GM19035 (cell line): ENCODE data around the gene STARD13.

Source experiments
- ATAC-seq: cut with Tn5 transposase; IDR thresholded peaks from one replicate; pipeline ENCODE4 v1.9.1; 2021; ENCODE audit not compliant: unreplicated experiment

STARD13 gene

DNA sequence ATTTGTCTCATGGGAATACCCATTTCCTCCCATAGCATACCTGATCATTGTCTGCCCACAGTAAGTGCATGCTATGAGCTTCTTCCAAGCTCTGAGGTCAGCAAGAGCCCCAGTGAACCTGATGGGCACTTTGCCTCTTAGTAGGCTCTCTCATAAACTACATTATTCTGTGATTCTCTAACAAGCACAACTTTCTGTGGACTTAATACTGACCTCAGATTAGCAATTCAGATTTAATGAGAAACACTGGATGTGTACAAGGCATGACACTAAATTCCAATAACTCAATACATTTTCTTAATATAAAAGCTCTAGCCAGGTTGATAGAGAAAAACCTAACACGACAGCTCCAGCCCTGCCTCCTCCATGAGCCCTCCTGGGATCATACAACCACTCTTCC lies 23.3 kb upstream of the STARD13 start:
- ATAC-seq, result no peak

DNA sequence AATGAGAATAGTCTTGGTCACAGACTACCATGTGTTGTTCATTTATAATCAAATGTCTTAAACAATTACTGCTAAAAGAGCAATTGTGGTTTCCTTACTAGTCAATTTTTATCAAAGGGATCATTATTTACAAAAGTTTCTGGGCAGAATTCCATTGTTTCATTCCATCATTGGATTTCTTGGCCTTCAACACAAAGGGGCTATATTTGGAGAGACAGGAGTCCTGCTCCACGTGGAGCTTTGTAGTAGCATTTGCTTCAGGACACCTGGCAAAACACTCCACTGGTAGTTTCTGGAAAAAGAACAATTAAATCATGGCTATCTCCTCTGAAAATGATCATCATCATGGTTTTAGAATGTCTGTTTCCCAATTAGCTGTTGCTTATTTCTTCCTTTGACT lies 22.3 kb upstream of the STARD13 start:
- no peak for ATAC-seq

DNA sequence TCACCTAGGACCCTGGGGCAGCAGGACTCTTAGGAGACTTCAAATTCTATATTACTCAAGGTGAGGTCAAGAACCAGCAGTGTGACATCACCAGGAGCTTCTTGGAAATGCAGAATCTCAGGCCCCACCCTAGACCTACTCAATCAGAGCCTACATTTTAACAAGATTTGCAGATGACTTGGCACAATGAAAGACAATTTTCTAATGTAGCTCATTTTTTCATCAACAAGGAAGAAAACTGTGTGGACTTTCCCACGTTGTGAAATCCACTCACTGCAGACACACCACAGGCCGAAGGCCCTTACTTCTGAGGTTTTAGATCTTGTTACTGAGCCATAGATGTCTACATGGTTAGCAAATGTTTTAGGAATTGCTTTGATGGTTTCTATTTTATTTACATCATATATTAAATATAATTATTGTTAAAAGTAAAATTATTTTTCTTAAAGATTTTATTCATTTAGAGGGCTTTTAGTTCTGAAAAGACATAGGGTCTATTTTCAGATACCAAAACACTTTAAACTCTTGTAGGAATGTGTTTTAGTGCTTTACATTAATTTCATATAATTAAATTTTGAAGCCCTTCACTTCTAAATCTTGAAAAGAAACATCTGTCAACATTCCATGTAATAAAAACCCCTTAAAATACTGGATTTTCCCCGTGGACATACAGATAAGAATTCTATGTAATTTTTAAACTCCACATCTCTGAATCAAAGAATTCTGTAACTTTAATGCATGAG lies 18.5 kb upstream of the STARD13 start:
- no peak for ATAC-seq

DNA sequence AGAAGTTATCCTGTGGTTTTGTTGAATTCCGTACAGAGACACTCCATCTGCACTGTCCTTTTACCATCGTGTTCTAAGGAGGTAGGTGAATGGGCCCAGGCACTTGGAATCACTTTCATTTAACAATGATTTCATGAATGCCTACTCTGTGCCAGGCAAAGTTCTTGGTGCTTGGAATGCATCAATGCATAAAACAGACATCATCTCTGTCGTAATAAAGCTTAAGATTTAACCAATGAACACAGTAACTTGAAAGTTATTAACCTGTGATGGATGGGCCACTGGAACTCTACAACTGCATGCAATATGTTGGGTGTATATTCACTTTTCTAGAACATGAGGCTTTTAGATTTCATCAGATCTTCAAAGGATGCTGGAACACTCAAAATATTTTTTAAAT lies 14.1 kb upstream of the STARD13 start:
- no peak for ATAC-seq

DNA sequence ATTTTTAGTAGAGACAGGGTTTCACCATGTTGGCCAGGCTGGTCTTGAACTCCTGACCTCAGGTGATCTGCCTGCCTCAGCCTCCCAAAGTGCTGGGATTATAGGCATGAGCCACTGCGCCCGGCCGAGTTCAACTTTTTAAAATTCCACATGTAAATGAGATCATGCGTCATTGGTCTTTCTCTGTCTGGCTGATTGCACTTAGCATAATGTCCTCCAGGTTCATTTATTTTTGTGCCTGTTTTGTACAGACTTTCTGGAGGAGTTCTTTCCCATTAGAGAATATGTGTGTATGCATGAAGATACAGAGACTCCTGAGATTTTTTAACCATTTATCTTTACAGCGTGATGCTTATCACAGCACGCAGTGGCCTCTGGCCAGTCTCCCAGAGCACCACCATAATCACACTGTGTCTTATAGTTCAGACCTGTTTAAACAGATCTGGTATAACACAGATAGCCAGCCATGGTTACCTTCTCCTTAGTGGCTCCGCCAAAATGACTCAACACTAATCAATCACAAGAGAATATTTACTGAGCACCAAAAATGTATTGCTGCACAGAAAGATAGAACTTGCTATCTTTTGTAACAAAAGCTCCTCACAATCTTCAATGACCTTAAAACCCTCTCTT lies 11.4 kb upstream of the STARD13 start:
- no peak for ATAC-seq

DNA sequence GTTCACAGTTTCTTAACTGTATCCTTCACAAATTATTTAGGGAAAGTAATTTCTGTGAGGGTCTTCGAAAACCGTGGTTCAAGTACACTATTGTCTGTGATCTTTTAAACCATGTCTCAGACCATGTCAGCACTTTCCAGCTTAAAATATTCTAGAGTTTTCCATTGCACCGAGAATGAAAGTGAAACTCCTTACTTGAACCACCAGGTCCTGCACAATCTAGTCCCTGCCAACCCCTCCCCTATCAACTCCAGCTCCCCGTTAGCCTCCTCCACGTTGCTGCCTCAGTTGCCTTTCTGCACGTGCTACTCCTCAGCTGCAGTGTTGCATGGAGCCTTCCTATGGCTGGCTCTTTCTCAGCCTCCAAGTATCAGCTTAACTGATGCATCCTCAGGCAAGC lies 7.2 kb upstream of the STARD13 start:
- ATAC-seq, result no peak

DNA sequence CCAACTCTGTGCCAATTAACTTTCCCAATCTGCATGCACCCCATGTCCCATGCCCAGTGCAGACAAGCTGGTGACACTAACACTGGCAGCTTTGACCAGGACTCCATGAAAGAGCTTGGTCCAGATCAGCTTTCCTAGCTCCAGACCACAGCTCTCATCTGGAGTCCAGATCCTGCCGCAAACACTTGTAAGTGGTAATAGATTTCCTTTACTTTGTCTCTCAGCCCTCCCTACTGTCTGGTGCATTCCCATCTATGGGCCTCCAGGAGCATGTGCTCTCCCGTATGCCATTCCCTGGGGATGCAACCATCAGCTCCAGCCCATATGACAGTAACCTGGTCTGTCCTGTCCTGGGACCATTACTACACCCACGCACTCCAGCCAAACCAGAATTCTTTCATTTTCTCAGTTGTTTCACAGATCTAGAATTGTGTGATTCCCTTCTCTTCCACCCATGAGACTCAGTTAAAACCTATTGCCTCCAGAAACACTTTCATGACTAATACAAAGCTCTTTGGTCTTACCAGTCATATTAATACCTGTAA lies 4.9 kb upstream of the STARD13 start:
- ATAC-seq, result no peak

DNA sequence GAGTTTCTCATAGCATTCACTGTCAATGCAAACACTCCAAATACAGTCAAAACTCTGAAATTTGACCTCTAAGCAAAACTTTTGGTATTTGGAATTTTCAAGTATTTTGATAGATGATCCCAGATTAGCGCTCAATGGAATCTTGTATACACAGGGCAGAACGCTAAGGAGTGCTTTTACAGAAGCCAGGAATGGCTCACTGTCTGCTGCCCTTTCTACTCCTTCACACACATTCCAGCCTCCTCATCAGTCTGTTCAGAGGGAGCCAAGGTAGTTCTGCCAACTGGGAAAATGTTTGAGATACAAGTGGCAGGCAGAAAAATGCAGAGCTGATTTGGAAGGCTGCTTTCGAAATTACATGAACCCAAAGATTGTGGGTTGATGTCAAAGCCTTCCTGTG lies 4.4 kb upstream of the STARD13 start:
- no peak for ATAC-seq

DNA sequence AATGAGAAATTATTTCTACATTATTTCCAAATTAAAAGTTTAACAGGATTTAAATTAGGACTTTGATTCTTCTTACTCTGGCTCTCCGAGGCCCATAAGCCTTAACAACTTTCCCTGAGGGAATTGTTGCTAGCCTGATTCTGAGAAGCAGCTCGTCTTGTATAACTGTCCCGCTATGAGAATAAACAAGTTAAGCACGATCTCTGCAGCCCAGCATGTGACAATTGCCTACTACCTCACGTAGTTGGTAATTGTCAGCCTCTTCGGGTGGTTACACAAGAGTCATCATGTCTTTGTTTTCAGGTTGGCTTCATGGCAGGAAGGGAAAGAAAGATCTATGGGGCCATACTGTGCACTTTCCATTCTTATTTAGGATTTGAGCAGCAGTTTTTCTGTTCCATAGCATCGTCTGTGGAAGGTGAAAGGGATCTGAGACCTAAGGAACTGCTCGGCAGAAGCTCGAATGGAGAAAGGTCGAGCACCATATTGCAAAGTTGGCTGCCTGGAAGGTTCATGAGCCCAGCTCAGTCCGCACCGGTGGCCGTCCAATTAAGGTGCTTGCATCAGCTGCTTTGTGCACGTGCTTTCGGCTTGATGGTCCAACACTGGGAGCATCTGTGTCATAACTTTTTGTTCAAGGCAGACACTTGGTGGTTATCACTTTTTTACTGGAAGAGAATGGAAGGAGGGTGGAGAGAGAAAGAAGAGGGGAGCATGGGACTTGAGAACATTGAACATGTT lies 1.8 kb upstream of the STARD13 start:
- ATAC-seq, result no peak

DNA sequence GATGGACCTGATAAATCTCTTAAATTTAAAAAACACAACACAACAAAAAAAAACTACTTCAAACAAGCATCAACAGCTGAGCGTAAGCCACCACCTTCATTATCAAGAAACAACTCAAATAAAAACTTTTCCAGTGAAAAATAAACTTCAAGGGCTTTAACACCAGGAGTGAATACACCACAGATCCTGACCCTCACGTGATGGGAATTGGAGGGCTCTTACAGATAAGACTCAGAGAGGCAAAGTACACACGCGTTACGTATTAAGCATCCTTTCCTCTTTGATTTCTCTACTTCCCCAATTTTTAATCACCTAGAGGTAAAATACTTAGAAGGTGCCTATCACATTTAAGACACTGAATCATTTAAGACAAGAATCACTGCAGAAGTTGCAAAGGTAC lies 573 bp upstream of the STARD13 start:
- ATAC-seq, result no peak

DNA sequence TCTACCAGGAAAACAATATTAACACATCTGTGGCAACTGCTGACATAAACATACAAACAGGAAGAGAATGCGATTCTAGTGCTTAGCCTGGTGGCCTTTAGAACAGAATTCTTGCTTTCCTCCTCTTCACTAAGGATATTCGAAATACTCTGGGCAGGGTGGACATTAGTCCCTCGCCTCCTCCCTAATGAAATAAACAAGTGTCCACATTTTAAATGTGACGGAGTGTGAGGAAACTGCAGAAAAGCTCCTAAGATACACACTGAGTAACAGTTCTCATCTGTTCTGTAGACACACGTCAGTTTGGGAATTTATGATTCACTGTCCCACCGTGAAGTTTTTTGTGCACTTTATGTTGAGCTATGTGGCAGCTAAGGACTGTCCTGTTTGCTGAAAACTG lies 639 bp downstream of the STARD13 start:
- peak; percentile 24 for ATAC-seq

DNA sequence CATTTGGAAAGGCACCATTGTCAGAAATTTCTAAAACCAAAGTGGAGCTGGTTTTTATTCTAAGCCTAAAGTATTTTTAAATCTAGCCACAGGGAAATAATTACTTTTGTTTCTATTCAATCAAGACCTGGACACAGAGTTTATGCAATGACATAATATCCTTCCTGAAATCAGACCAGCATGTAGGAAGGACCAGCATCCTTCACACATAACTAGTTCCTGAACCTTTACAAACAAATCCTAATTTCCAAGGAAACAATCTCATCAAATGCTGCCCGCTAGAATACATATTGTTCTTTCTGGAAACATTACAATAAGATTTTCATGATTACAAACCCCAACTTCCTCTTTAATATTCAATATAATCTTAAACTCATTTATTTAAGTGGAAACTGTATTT lies 1.5 kb downstream of the STARD13 start:
- no peak for ATAC-seq

DNA sequence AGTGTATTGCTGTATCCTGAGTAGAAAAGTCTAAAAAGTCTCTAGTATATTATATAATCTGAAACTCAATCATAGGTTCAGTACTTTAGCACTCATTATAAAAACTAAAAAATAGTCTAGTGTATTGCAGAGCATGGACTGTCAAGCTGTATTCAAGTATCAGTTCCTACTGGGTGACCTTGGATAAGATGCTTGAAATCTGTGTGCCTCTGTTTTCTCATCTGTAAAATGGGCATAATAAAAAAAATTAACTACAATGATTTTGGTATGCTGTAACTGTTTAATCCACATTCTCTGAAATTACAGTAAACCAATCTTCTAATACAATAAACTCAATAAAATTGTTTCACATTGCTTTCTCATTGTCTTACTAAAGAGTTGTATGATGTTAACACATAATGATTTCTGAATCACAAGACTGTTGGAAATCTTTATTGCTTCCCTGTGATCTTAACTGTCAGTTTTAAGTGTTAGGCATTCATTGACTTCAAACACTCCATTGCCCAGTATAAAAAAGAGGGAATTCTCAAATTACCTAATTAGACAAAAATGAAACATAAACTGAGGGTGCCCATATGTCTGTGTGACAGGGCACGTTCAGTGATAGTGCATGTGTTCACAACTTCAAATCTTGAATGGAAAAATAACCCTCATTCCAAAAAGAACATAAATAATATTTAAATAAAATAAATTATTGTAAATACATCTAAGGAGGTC lies 2.2 kb downstream of the STARD13 start:
- ATAC-seq, result no peak

DNA sequence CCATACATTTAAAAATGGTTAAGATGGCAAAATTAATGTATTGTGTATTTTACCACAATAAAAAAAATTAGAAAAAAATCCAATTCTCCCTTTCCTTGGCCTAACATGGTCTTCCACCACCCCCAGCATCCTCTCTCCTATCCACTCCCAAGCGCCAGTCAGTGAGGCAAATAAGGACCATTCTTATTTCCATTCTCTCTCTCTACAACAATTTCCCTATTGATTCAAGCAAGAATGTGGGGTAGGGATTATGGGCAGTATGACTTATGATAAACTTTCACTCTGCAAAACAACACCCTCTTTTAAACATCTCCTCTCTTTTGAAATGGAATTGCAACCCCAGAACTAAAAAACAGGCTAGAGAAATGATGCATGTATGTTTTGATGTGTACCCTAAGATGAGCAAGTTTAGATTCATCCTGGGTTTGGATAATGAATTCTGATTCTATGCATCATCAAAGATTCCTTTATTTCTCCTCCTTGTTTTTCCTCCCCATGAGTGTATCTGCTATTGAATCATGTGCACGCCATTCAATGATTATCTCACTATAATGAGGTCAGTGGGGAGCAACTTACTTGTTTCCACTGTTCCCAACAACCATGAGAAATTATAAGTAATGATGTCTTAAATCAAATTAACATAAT lies 3.5 kb downstream of the STARD13 start:
- no peak for ATAC-seq

DNA sequence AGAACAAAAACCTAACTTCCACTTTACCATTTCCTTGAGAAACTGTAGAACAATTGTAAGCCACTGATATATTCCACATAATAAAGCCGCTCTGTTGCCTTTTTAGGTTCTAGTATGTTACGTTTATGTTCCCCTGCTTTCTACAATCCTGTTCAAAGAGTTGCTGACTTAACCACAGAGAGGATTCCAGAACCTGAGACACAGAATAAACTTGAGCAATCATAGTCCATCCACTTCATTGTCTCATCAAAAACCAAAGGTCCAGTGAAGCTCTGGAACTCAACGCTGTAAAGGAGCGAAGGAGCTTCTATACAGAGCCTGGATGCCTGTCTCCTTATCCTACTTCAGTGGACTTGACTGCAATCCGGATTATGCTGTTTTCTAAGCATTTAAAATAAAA lies 4.6 kb downstream of the STARD13 start:
- no peak for ATAC-seq

DNA sequence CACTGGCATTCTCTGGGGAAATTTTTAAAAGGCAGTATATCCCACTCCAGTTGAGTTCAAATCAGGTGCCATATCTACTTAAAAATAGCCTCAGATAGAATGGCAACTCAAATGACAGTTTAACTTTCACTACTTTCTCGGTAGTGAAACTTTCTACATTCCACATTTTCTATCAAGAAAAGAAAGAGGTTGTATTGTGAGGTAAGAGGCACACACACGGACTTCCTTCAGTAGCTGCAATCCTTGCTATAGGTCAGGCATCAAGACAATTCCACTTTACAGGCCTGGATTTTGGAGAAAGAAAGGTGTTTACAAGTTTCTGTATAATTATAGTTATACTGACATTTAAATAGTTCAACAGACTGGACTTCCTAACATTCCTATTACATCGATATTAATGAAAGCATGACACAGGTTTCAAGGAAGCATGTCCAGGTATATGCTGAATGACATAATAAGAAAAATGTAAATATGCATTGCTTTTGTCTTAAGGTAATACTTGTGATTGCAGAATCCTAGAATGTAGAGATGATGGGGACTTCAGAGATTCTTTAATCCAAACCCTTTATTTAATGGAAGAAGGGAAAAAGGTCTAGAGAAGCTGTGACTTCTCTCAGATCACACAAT lies 5.2 kb downstream of the STARD13 start:
- ATAC-seq, result no peak

DNA sequence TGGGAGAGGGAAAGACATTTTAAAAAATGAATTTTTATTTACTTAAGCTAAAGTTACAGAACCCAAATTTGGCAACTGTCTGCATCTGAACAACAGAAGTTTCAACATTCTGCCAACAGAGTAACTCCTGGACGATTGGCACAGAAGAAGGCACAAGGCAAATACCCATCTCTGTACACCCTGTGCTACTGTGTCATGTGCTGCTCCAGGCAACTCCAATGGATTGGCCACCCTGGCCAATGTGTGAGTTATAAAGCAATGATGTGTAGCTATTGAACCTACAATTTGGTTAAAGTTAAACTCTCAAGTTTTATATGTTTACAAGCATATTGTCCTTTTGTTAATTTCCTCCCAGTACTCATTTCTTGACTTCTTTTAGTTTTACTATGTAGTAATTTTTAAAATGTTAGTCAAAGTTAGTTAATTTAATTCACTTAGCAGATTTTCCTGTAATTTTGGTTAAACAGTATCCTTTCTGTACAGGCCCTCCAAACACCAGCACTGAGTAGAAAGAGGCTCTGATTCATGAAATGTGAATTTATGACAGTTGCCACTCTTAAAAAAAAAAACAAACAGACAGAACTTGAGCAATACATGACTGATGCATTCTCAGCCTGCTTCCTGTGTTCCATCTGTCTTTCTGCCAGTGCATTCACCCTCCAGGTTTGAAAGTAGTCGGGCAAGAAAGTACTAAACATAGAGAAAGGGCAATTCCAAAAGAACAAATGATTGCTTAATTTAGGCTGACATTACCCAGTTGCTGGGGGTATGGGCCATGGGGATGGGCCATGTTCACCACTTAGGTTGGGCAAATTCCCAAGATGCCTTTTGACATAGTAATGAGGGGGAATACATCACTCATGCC lies 5.9 kb downstream of the STARD13 start:
- ATAC-seq, result no peak

DNA sequence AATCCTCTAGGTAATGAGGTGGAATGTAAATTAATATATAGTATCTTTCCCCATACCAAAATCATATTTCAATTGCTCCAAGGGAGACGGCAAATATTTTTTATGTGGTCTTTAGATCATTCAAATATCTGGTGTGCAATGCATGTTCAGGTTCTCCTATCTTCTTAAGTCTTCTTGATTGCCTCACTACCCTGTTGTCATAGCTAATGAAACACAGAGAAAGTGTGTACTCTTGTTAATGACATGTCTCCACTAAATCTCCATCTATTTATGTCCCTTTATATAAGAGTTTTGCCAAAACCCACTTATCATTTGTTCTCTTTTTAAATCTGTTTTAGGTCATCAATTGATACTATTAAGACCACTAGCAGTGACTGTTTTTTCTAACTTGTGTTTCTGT lies 6.6 kb downstream of the STARD13 start:
- no peak for ATAC-seq

DNA sequence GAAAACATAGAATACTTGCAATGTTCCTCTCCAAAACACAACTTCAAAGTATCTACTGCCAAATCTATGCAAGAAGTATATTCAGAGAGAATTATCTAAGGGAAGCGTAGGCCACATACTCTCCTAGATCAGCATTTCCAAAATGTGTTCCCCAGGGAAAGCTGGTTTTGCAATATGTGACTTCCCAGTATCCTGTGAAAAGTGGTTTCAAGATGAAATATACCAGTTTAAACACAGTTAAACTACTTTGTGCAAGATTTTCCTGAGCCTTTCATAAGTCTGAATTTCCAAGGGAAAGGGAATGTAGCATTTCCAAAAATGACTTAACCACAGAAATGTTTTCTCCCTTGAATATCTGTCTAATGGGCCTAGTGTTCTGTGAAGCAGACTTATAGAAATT lies 7.6 kb downstream of the STARD13 start:
- ATAC-seq, result no peak
